OCI-LY1 (cell line): ENCODE results near the gene PTGER3.

ENCODE experiments used
- CTCF ChIP-seq: fragments of 200-600 bp; sonication (generic), shearing (Covaris generic); IDR thresholded peaks from 2 replicates; pipeline ENCODE4 v1.5.1; 2017; ENCODE audit warnings: mild to moderate bottlenecking, antibody characterized with exemption, low read length, moderate library complexity, mixed read lengths
- EZH2 ChIP-seq: fragments of 200-600 bp; sonication (generic), shearing (Covaris generic); IDR thresholded peaks from 2 replicates; pipeline ENCODE4 v1.8.0; 2017; ENCODE audit warnings: borderline replicate concordance, mixed run types, mild to moderate bottlenecking, antibody characterized with exemption, low read length, moderate library complexity, mixed read lengths

- no peak for TF ChIP-seq CTCF
- no peak for TF ChIP-seq EZH2
Observed at GRCh38 chr1:71019233-71019969, 28.2 kb downstream of the PTGER3 start.
